Myocyte (in vitro differentiated cells): Measurements from ENCODE around the gene DHRS12. TPM values are rescaled to one million over a fixed set of nuclear protein-coding genes. Genes with fewer than 3 reads are reported as not detected.

Experiments used
- DNase-seq: peaks from one replicate; pipeline ENCODE4 v3.0.0-alpha.2; 2012; ENCODE audit warnings: low read depth
- total RNA-seq: library from RNA; depleted of rRNA; stranded (reverse); fragments of >200 nt; gene quantifications from 2 replicates; pipeline ENCODE4 v1.2.3, GENCODE V29; 2014

DHRS12 gene
- total RNA-seq, 1 donor from 2014 or later: 2.5 TPM

- peak; percentile 97 for DNase-seq
Measured at GRCh38 chr13:51764184-51765141, 39.5 kb downstream of the DHRS12 start.

DNA sequence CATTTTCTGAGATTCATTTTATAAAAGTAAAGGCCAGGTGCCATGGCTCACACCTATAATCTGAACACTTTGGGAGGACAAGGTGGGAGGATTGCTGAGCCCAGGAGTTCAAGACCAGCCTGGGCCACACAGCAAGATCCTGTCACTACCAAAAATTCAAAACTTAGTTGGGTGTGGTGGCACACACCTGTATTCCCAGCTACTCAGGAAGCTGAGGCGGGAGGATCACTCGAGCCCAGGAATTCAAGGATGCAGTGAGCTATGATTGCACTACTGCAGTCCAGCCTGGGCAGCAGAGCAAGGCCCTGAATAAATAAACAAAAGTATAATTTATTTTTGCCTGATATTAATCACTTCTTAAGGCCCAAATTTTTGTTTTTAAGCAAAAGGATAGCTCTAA, 40.5 kb downstream of the DHRS12 start:
- no peak for DNase-seq

- DNase-seq: no peak
Measured at GRCh38 chr13:51761643-51762350, 42.2 kb downstream of the DHRS12 start.

- DNase-seq: peak; percentile 59
Measured at GRCh38 chr13:51760592-51760991, 43.4 kb downstream of the DHRS12 start.

GRCh38 chr13:51759240-51759639, 44.7 kb downstream of the DHRS12 start:
- DNase-seq: no peak

- DNase-seq: no peak
Measured at GRCh38 chr13:51758691-51759090, 45.3 kb downstream of the DHRS12 start.

GRCh38 chr13:51756651-51757050, 47.3 kb downstream of the DHRS12 start:
- DNase-seq: no peak

GRCh38 chr13:51747438-51748434, 56.2 kb downstream of the DHRS12 start:
- no peak for DNase-seq

DNA sequence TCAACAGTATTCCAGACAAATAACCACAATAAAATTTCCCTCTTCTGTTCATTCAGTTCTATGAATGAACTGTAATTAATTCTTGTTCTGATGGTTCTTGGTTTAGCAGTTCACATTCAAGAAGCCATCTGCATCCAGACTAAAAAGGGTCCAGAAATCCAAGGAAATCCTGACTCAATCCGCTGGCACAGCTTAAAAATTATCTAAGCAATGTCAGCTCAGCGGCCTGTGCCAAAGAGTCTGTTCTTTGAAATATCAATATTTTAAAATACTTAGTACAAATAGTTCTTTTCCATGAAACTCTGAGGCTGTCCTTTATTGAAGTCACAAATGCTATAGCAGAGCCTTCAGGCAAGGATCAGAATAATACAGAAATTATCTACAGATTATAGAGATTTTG, 57.2 kb downstream of the DHRS12 start:
- DNase-seq: no peak

- no peak for DNase-seq
Measured at GRCh38 chr13:51745243-51745642, 58.7 kb downstream of the DHRS12 start.

- no peak for DNase-seq
Measured at GRCh38 chr13:51742611-51743010, 61.4 kb downstream of the DHRS12 start.

DNA sequence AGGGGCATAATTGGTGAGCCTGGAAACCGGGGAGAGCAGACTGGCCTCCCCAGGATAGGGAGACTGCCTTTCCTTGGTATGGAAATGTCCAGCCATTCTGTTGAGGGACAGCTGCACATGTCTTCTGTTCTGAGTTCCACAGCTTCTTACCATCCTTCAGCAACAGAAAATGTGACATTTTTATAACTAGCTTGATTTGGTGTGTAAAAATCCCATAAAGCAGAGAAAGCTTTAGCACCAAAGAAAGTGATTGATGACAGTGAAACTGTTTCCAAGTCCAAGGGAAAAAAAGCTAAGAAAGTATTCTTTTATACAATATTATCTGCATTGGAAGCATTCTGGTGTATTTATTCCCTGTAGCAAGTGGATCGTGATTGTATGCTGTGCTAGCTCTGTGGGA, 61.9 kb downstream of the DHRS12 start:
- DNase-seq: no peak

DNA sequence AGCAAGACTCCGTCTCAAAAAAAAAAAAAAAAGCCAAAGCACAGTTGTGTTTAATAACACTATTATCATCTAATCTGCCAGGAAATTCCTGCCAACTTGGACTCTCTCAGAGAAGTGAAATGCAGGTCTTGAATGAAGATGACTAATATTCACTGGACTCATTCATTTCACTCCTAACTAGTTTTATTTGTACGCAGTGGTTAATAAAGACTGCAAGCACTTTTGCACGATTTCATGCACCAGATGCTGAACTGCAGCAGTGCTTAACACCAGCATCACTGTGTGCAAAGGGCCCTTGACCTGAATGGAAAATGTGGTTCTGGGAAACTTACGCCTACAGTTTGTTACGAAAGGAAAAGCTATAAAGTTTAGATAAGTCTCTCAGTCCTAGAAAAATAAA, 63.3 kb downstream of the DHRS12 start:
- no peak for DNase-seq

- no peak for DNase-seq
Measured at GRCh38 chr13:51739027-51739764, 64.8 kb downstream of the DHRS12 start.

- DNase-seq: no peak
Measured at GRCh38 chr13:51738226-51738905, 65.6 kb downstream of the DHRS12 start.

DNA sequence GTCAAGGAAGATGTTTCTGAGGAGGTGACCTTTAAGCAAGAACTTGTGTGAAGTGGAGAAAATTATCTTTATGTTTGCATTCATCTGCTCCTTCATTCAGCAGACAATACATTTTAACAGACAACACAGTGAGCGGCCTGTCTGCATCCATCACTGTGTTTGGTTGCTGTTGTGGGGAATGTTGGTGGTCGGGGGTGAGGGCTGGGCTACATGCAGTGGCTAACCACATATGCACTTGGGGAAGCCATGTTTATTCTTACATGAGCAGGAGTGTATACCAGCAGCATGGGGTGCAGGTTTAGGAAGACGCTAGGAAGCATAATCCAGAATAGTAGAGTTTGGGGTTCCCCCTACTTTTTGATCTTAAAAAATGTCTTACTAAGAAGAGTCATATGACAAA, 66.4 kb downstream of the DHRS12 start:
- DNase-seq: peak; percentile 62

DNA sequence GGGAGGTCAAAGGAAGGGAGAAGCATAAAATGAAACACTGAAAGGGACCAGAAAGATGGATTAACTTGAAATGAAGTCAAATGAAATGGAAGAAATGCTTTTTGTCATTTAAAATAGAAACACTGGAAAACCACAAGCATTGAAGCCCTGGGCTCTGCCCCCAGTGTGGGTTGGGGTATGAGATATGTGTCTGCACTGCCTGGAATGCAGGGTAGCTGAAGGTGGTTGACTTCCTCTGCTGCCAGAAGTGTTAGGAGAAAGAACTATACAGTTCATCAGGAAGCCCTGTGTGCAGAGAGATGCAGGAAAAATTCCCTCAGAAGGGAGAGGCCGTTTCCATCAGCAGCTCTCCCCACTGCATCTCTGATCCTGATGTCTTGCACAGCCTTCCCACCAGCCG, 69.2 kb downstream of the DHRS12 start:
- DNase-seq: peak; percentile 50

GRCh38 chr13:51733374-51734298, 70.3 kb downstream of the DHRS12 start:
- DNase-seq: no peak

- DNase-seq: peak; percentile 61
Measured at GRCh38 chr13:51731759-51732158, 72.2 kb downstream of the DHRS12 start.
